SK-N-SH treated with all-trans-retinoic acid at 6 μM for 48 hours (cell line): ENCODE results near the gene PICK1.

Experiments
- ESRRG ChIP-seq: fragments of 250-450 bp; sonication (Bioruptor Pico); IDR thresholded peaks from 2 replicates; pipeline ENCODE4 v1.6.1; 2021; ENCODE audit warnings: mild to moderate bottlenecking
- PPARA ChIP-seq: fragments of 250-450 bp; sonication (Bioruptor Pico); IDR thresholded peaks from 2 replicates; pipeline ENCODE4 v1.5.0; 2020; ENCODE audit warnings: mild to moderate bottlenecking, borderline replicate concordance

GRCh38 chr22:38078046-38078840, 21.0 kb downstream of the PICK1 start:
- no peak for TF ChIP-seq PPARA (CRISPR knock-in tag)
- no peak for TF ChIP-seq ESRRG
